ENCODE results near the gene TENM4. TPM values are rescaled to one million over a fixed set of nuclear protein-coding genes. Genes with fewer than 3 reads are reported as not detected.

The TENM4 gene
- total RNA-seq, 1 experiment from 2014 or later, result 0.39 TPM

DNA sequence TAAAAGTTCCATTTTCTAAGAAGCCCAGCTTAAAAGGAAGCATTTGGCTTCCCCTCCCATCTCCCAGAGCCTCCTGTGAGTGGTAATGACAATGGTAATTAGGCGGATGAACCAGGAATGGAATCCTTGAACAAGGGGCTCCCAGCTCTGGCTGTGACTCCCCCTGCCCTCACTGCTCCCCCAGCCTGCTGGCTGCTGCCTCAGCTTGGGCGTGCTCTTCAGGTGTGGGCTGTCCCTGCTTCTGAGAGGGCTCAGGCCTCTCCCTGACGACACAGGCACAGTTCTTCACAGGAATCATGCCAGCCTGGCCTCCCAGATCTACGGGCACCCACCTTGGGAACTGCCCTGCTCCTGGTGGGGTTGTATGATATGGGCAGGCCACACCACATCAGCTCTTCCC, 784.5 kb downstream of the TENM4 start:
- ChIA-PET POLR2A (no interaction called here), CTCF (no interaction called here)
- in situ Hi-C loops (cut with HindIII; ENCODE audit: low pct_unique_long_range_greater_than_20kb, low sequenced_read_pairs), result no loop called here
- no peak for TF ChIP-seq SIN3A (IDR thresholded peaks at IDR 0.05; ENCODE audit: borderline replicate concordance, insufficient read depth, low read depth, low read length)
- TF ChIP-seq, protein P1, sequence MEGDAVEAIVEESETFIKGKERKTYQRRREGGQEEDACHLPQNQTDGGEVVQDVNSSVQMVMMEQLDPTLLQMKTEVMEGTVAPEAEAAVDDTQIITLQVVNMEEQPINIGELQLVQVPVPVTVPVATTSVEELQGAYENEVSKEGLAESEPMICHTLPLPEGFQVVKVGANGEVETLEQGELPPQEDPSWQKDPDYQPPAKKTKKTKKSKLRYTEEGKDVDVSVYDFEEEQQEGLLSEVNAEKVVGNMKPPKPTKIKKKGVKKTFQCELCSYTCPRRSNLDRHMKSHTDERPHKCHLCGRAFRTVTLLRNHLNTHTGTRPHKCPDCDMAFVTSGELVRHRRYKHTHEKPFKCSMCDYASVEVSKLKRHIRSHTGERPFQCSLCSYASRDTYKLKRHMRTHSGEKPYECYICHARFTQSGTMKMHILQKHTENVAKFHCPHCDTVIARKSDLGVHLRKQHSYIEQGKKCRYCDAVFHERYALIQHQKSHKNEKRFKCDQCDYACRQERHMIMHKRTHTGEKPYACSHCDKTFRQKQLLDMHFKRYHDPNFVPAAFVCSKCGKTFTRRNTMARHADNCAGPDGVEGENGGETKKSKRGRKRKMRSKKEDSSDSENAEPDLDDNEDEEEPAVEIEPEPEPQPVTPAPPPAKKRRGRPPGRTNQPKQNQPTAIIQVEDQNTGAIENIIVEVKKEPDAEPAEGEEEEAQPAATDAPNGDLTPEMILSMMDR (IDR thresholded peaks at IDR 0.05), result no peak
- TF ChIP-seq TCF7L2 (IDR thresholded peaks at IDR 0.05; ENCODE audit: low read depth, low read length), result no peak
- TF ChIP-seq, protein P2, sequence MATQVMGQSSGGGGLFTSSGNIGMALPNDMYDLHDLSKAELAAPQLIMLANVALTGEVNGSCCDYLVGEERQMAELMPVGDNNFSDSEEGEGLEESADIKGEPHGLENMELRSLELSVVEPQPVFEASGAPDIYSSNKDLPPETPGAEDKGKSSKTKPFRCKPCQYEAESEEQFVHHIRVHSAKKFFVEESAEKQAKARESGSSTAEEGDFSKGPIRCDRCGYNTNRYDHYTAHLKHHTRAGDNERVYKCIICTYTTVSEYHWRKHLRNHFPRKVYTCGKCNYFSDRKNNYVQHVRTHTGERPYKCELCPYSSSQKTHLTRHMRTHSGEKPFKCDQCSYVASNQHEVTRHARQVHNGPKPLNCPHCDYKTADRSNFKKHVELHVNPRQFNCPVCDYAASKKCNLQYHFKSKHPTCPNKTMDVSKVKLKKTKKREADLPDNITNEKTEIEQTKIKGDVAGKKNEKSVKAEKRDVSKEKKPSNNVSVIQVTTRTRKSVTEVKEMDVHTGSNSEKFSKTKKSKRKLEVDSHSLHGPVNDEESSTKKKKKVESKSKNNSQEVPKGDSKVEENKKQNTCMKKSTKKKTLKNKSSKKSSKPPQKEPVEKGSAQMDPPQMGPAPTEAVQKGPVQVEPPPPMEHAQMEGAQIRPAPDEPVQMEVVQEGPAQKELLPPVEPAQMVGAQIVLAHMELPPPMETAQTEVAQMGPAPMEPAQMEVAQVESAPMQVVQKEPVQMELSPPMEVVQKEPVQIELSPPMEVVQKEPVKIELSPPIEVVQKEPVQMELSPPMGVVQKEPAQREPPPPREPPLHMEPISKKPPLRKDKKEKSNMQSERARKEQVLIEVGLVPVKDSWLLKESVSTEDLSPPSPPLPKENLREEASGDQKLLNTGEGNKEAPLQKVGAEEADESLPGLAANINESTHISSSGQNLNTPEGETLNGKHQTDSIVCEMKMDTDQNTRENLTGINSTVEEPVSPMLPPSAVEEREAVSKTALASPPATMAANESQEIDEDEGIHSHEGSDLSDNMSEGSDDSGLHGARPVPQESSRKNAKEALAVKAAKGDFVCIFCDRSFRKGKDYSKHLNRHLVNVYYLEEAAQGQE (IDR thresholded peaks at IDR 0.05; ENCODE audit: insufficient read depth in 1 of 2, low read depth in 2 of 2, low read length in 1 of 2), result no peak
- no peak for TF ChIP-seq POLR2AphosphoS5 (IDR thresholded peaks at IDR 0.05; ENCODE audit: low read depth, low read length)
- Histone ChIP-seq H3K4me3 (ENCODE audit: low read depth in 2 of 2, low read length in 2 of 2) (no peak overlapping the region), H3K27ac (ENCODE audit: low read length) (no peak overlapping the region), H3K36me3 (ENCODE audit: control insufficient read depth, insufficient read depth, low read length) (no peaks in the 10 kb centered on the region), H3K4me1 (ENCODE audit: control insufficient read depth, insufficient read depth, low read length) (no peaks in the 10 kb centered on the region), H3K27me3 (ENCODE audit: control insufficient read depth, insufficient read depth, low read length) (no peaks in the 10 kb centered on the region), H3K9me3 (ENCODE audit: control insufficient read depth, insufficient read depth, low read depth, low read length) (no peaks in the 10 kb centered on the region)
- DNase-seq (ENCODE audit: low read depth, low spot score) (no peak), ATAC-seq (no peak)
- no TSS peak for BruUV-seq (replicated peaks)
- intact Hi-C loops (cut with micrococcal nuclease; ENCODE audit: unreplicated experiment), result no loop called here

DNA sequence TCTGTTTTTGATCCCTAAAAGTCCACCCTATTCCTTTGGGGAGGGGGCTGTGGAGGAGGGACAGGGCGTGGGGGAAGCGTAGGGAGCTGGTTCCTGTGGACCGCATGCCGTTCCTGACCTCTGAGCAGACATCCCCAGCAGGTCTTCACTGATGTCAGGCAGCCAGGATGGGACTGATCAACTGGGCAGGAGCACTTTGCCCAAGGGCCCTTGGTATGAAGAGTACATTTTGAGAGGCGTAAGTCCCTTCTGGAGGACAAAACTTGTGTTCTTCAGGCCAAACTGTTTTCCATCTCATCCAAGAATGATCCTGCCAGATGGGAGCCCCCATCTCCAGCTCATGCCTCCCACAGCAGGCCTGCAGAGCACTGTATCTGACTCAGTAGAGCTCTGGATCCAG, 785.3 kb downstream of the TENM4 start:
- no peak overlapping the region for H3K27ac ChIP-seq (ENCODE audit: low read length)
- no TSS peak for BruUV-seq (replicated peaks)
- POLR2A ChIA-PET, result no interaction called here
- intact Hi-C loops (cut with micrococcal nuclease; ENCODE audit: unreplicated experiment) (no loop called here), in situ Hi-C loops (cut with HindIII; ENCODE audit: low pct_unique_long_range_greater_than_20kb, low sequenced_read_pairs) (no loop called here)
- ATAC-seq (no peak), DNase-seq (ENCODE audit: low read depth, low spot score) (no peak)
- H3K4me1 ChIP-seq (ENCODE audit: control insufficient read depth, insufficient read depth, low read length), result no peaks in the 10 kb centered on the region
- H3K27me3 ChIP-seq (ENCODE audit: control insufficient read depth, insufficient read depth, low read length), result no peaks in the 10 kb centered on the region
- TF ChIP-seq, protein P1 (IDR thresholded peaks at IDR 0.05), result no peak
- TF ChIP-seq SIN3A (IDR thresholded peaks at IDR 0.05; ENCODE audit: borderline replicate concordance, insufficient read depth, low read depth, low read length) (no peak), TCF7L2 (IDR thresholded peaks at IDR 0.05; ENCODE audit: low read depth, low read length) (no peak), POLR2AphosphoS5 (IDR thresholded peaks at IDR 0.05; ENCODE audit: low read depth, low read length) (no peak)
- TF ChIP-seq, protein P2 (IDR thresholded peaks at IDR 0.05; ENCODE audit: insufficient read depth in 1 of 2, low read depth in 2 of 2, low read length in 1 of 2), result no peak
- H3K4me3 ChIP-seq (ENCODE audit: low read depth in 2 of 2, low read length in 2 of 2), result no peak overlapping the region
- no peaks in the 10 kb centered on the region for H3K9me3 ChIP-seq (ENCODE audit: control insufficient read depth, insufficient read depth, low read depth, low read length)
- CTCF ChIA-PET, result no interaction called here
- no peaks in the 10 kb centered on the region for H3K36me3 ChIP-seq (ENCODE audit: control insufficient read depth, insufficient read depth, low read length)
